Measurements from ENCODE around the gene ZCCHC7. TPM values are rescaled to one million over a fixed set of nuclear protein-coding genes. Genes with fewer than 3 reads are reported as not detected.

ZCCHC7 gene
- total and polyA plus RNA-seq, 10 of the 15 experiments (the other 5 are each of a cell fraction or from before 2014, with no cell fraction given), result 42.9 to 178 (median 53.3) TPM

GRCh38 chr9:37102486-37102885 is 17.9 kb upstream of the ZCCHC7 start:
- no peak overlapping the region for H3K27ac ChIP-seq (ENCODE audit: control insufficient read depth, insufficient read depth)
- no peak overlapping the region for H2AFZ ChIP-seq (ENCODE audit: control insufficient read depth, low read depth, low read length)
- no peak overlapping the region for H3K9ac ChIP-seq (ENCODE audit: control insufficient read depth, insufficient read depth, low read length)
- ChIA-PET SMC1A (ENCODE audit: uncharacterized antibody, unreplicated experiment) (no interaction called here), RAD21 (ENCODE audit: unreplicated experiment) (interaction anchor here (0.6 kb wide), 1 partner anchor 107 kb away, joined by 5 read pairs; no protein-coding TSS in a partner anchor), POLR2A (no interaction called here), CTCF (no interaction called here)
- no peaks in the 10 kb centered on the region for H4K20me1 ChIP-seq (ENCODE audit: control insufficient read depth, insufficient read depth)
- ATAC-seq (no peak), FAIRE-seq (no peak), DNase-seq (ENCODE audit: low read depth, low spot score) (no peak)
- no peak overlapping the region for H3K4me3 ChIP-seq
- in situ Hi-C loops (cut with MboI) (no loop called here), intact Hi-C loops (cut with micrococcal nuclease; ENCODE audit: unreplicated experiment) (no loop called here)
- H3K4me1 ChIP-seq (ENCODE audit: control insufficient read depth, insufficient read depth, low read length), result peaks cover 3% of the 10 kb centered on the region; the same call in 1 of the 2 replicates
- no peaks in the 10 kb centered on the region for H3K79me2 ChIP-seq (ENCODE audit: control insufficient read depth, insufficient read depth, low read length)
- H3K4me2 ChIP-seq (ENCODE audit: control insufficient read depth, insufficient read depth), result no peak overlapping the region
- no TSS peak for BruUV-seq (replicated peaks)
- H3K9me3 ChIP-seq (replicated peaks; ENCODE audit: control insufficient read depth, insufficient read depth, low read length), result no peaks in the 10 kb centered on the region
- no peaks in the 10 kb centered on the region for H3K36me3 ChIP-seq (ENCODE audit: control insufficient read depth in 2 of 2, insufficient read depth in 2 of 2, low read length in 1 of 2)
- TF ChIP-seq HDAC6 (IDR thresholded peaks at IDR 0.05; ENCODE audit: unreplicated experiment) (no peak), GABPA (IDR thresholded peaks at IDR 0.05; ENCODE audit: low read depth) (no peak)
- TF ChIP-seq, protein P1, sequence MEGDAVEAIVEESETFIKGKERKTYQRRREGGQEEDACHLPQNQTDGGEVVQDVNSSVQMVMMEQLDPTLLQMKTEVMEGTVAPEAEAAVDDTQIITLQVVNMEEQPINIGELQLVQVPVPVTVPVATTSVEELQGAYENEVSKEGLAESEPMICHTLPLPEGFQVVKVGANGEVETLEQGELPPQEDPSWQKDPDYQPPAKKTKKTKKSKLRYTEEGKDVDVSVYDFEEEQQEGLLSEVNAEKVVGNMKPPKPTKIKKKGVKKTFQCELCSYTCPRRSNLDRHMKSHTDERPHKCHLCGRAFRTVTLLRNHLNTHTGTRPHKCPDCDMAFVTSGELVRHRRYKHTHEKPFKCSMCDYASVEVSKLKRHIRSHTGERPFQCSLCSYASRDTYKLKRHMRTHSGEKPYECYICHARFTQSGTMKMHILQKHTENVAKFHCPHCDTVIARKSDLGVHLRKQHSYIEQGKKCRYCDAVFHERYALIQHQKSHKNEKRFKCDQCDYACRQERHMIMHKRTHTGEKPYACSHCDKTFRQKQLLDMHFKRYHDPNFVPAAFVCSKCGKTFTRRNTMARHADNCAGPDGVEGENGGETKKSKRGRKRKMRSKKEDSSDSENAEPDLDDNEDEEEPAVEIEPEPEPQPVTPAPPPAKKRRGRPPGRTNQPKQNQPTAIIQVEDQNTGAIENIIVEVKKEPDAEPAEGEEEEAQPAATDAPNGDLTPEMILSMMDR (IDR thresholded peaks at IDR 0.05 in 2 of 3, conservative IDR thresholded peaks at IDR 0.05 in 1 of 3; ENCODE audit: control insufficient read depth in 2 of 3, extremely low read depth in 1 of 3, insufficient read depth in 1 of 3, low read depth in 3 of 3, low read length in 3 of 3), result 0 out of 6 replicates have a peak, but pooled peaks of 1 of the 3 experiments have one; percentile 3
- no peaks in the 10 kb centered on the region for H3K27me3 ChIP-seq (replicated peaks in 1 of 2; ENCODE audit: control insufficient read depth in 2 of 2, insufficient read depth in 2 of 2, low read length in 1 of 2)
- 63% methylated on average over 3 of the region's 3 CpGs for WGBS (ENCODE audit: insufficient coverage, insufficient replicate concordance, low lambda C conversion rate, missing lambda C conversion rate)

DNA sequence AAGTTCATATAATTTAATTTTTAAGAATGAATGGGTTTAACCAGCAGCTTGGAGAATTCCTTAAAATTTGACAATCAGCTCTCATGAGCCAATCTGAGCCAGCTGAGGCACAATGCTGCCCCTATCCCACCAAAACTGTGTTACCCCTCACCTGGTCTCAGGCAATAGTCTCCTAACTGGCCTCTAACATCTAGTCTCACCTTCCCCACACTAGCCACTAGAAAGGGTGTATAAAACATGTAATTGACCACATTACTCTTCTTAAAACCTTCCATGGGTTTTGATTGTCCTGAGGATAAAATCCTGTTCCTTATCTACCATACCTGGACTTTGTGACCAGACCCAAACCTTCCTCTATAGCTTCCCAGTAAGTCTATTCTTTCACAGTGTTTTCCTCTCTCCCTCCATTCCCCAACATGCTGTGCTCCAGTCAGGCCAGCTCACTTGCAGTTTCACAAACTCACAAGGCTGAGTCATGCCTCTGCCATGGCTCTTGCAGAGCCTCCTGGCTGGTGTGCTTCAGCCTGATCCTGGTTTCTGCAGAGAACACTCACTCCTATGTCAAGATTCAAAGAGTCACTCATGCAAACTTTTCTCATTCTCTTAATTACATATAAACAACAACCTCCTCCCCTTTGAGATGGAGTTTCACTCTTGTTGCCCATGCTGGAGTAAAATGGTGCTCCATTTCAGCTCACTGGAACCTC is 16.0 kb upstream of the ZCCHC7 start:
- H3K27me3 ChIP-seq (replicated peaks in 1 of 2; ENCODE audit: control insufficient read depth in 2 of 2, insufficient read depth in 2 of 2, low read length in 1 of 2), result no peaks in the 10 kb centered on the region
- H3K4me2 ChIP-seq (ENCODE audit: control insufficient read depth, insufficient read depth), result peak overlapping the region; percentile 27
- ChIA-PET POLR2A (no interaction called here), CTCF (interaction anchor here (0.8 to 0.9 kb wide), 2 partner anchors 100 to 155 kb away, joined by 3 read pairs; no protein-coding TSS in a partner anchor), SMC1A (ENCODE audit: uncharacterized antibody, unreplicated experiment) (interaction anchor here (0.8 to 2.5 kb wide), 5 partner anchors 9 to 225 kb away, joined by 3 to 7 read pairs (median 3); no protein-coding TSS in a partner anchor), RAD21 (ENCODE audit: unreplicated experiment) (interaction anchor here (0.9 kb wide), 1 partner anchor 30 kb away, joined by 3 read pairs; no protein-coding TSS in a partner anchor)
- no TSS peak for BruUV-seq (replicated peaks)
- peak overlapping the region; percentile 59 for H2AFZ ChIP-seq (ENCODE audit: control insufficient read depth, low read depth, low read length)
- H3K9me3 ChIP-seq (replicated peaks; ENCODE audit: control insufficient read depth, insufficient read depth, low read length), result no peaks in the 10 kb centered on the region; the same call in 2 of the 3 replicates
- H3K4me1 ChIP-seq (ENCODE audit: control insufficient read depth, insufficient read depth, low read length), result peaks cover 3% of the 10 kb centered on the region; the same call in 1 of the 2 replicates
- H3K79me2 ChIP-seq (ENCODE audit: control insufficient read depth, insufficient read depth, low read length), result no peaks in the 10 kb centered on the region
- no peak for FAIRE-seq
- in situ Hi-C loops (cut with MboI) (no loop called here), intact Hi-C loops (cut with micrococcal nuclease; ENCODE audit: unreplicated experiment) (no loop called here)
- H4K20me1 ChIP-seq (ENCODE audit: control insufficient read depth, insufficient read depth), result no peaks in the 10 kb centered on the region
- H3K4me3 ChIP-seq, result no peak overlapping the region
- peak; percentile 47; the same call in 2 of the 3 replicates for ATAC-seq
- no peak overlapping the region for H3K27ac ChIP-seq (ENCODE audit: control insufficient read depth, insufficient read depth)
- H3K36me3 ChIP-seq (ENCODE audit: control insufficient read depth in 2 of 2, insufficient read depth in 2 of 2, low read length in 1 of 2), result no peaks in the 10 kb centered on the region
- no peak for DNase-seq (ENCODE audit: low read depth, low spot score)
- TF ChIP-seq HDAC6 (IDR thresholded peaks at IDR 0.05; ENCODE audit: unreplicated experiment) (no peak), SMARCA5 (IDR thresholded peaks at IDR 0.05) (no peak), POU2F2 (IDR thresholded peaks at IDR 0.05; ENCODE audit: borderline replicate concordance, low read depth, low read length) (no peak), NFXL1 (IDR thresholded peaks at IDR 0.05; ENCODE audit: borderline replicate concordance) (no peak), KLF5 (IDR thresholded peaks at IDR 0.05; ENCODE audit: partially characterized antibody) (no peak), BRCA1 (IDR thresholded peaks at IDR 0.05; ENCODE audit: low read depth, low read length) (no peak), RFX5 (IDR thresholded peaks at IDR 0.05; ENCODE audit: low read depth, low read length) (no peak), FOXM1 (IDR thresholded peaks at IDR 0.05; ENCODE audit: low read depth, low read length) (no peak)
- TF ChIP-seq, protein P2, sequence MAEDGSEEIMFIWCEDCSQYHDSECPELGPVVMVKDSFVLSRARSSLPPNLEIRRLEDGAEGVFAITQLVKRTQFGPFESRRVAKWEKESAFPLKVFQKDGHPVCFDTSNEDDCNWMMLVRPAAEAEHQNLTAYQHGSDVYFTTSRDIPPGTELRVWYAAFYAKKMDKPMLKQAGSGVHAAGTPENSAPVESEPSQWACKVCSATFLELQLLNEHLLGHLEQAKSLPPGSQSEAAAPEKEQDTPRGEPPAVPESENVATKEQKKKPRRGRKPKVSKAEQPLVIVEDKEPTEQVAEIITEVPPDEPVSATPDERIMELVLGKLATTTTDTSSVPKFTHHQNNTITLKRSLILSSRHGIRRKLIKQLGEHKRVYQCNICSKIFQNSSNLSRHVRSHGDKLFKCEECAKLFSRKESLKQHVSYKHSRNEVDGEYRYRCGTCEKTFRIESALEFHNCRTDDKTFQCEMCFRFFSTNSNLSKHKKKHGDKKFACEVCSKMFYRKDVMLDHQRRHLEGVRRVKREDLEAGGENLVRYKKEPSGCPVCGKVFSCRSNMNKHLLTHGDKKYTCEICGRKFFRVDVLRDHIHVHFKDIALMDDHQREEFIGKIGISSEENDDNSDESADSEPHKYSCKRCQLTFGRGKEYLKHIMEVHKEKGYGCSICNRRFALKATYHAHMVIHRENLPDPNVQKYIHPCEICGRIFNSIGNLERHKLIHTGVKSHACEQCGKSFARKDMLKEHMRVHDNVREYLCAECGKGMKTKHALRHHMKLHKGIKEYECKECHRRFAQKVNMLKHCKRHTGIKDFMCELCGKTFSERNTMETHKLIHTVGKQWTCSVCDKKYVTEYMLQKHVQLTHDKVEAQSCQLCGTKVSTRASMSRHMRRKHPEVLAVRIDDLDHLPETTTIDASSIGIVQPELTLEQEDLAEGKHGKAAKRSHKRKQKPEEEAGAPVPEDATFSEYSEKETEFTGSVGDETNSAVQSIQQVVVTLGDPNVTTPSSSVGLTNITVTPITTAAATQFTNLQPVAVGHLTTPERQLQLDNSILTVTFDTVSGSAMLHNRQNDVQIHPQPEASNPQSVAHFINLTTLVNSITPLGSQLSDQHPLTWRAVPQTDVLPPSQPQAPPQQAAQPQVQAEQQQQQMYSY (CRISPR knock-in tag; IDR thresholded peaks at IDR 0.05), result no peak
- H3K9ac ChIP-seq (ENCODE audit: control insufficient read depth, insufficient read depth, low read length), result no peak overlapping the region

Data from GM12878 (cell line).